ENCODE measurements around the gene STRN. TPM values are rescaled to one million over a fixed set of nuclear protein-coding genes. Genes with fewer than 3 reads are reported as not detected.

Gene STRN, protein sequence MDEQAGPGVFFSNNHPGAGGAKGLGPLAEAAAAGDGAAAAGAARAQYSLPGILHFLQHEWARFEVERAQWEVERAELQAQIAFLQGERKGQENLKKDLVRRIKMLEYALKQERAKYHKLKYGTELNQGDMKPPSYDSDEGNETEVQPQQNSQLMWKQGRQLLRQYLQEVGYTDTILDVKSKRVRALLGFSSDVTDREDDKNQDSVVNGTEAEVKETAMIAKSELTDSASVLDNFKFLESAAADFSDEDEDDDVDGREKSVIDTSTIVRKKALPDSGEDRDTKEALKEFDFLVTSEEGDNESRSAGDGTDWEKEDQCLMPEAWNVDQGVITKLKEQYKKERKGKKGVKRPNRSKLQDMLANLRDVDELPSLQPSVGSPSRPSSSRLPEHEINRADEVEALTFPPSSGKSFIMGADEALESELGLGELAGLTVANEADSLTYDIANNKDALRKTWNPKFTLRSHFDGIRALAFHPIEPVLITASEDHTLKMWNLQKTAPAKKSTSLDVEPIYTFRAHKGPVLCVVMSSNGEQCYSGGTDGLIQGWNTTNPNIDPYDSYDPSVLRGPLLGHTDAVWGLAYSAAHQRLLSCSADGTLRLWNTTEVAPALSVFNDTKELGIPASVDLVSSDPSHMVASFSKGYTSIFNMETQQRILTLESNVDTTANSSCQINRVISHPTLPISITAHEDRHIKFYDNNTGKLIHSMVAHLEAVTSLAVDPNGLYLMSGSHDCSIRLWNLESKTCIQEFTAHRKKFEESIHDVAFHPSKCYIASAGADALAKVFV
- total RNA-seq, result 10 to 100 TPM; 29.2 to 34.5 TPM

DNA sequence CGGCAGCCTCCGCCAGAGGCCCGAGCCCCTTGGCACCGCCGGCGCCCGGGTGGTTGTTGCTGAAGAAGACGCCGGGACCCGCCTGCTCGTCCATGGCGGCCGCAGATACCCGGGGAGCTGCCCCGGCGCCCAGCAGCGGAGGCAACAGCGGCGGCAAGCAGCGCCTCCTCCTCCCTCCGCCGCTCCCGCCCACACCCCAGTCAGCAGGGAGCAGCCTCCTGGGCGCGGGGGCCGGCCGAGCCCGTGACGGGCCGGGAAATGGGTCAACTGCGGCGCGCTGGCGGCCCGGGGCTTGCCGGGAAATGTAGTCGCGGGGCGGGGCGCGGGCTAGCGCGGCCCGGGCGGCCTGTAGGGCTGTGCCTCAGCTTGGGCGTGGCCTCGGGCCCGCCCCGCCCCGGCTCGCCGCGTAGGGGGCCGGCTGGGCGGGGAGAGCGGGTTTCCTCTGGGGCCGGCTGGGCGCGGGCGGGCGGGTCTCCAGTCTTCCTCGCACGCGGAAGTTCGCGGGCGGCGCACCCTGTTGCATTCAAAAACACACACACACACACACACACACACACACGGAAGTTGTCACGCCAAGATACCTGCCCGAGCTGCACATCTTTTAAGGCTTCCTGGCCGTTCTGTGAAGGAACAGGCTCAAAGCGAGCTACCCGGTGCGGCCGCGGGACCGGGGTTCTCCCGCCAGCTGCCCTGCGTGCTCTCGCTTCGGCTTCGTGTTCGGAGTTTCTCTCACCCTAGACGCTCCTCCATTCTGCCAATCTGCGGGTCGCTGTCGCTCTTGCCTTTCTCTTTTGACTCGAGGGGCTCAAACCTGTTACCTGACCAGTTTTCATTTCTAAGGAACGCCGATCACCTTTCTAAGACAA is at the start of gene STRN:
Gene STRN, minus strand, starts transcription at position 167 of the 866 bp plus-strand sequence. Its CDS starts 73 bp downstream, at position 94.
- H3K4me1 ChIP-seq, result peaks cover 0 to 34% of the 10 kb centered on the region in 2 donors

DNA sequence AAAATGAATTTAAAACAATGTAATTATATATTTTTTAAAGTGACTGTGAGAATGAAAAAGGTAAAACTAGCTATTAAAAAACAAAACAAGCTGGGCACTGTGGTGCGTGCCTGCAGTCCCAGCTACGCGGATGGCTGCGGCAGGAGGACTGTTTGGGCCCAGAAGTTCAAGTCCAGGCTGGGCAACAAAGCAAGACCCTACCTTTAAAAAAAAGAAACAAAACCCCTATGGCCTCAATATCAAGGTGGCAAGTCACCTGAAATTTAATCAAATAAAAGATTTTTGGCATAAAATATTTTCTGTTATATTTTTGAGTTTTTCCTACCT is 46.9 kb upstream of the STRN start:
- H3K36me3 ChIP-seq, result peaks cover 33% of the 10 kb centered on the region
- TF ChIP-seq, protein P1, sequence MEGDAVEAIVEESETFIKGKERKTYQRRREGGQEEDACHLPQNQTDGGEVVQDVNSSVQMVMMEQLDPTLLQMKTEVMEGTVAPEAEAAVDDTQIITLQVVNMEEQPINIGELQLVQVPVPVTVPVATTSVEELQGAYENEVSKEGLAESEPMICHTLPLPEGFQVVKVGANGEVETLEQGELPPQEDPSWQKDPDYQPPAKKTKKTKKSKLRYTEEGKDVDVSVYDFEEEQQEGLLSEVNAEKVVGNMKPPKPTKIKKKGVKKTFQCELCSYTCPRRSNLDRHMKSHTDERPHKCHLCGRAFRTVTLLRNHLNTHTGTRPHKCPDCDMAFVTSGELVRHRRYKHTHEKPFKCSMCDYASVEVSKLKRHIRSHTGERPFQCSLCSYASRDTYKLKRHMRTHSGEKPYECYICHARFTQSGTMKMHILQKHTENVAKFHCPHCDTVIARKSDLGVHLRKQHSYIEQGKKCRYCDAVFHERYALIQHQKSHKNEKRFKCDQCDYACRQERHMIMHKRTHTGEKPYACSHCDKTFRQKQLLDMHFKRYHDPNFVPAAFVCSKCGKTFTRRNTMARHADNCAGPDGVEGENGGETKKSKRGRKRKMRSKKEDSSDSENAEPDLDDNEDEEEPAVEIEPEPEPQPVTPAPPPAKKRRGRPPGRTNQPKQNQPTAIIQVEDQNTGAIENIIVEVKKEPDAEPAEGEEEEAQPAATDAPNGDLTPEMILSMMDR (IDR thresholded peaks at IDR 0.05), result no peak
- no peak for DNase-seq (ENCODE audit: low spot score)
- no peaks in the 10 kb centered on the region for H3K9me3 ChIP-seq
- no peaks in the 10 kb centered on the region for H3K27me3 ChIP-seq
- peaks cover 0 to 3% of the 10 kb centered on the region in 2 donors for H3K4me1 ChIP-seq
- H3K27ac ChIP-seq, result peak overlapping the region in 1 of 2 donors; percentile 92
- no peak overlapping the region for H3K4me3 ChIP-seq

More for the DNA sequence above, at the start of gene STRN:
- TF ChIP-seq, protein P1 (IDR thresholded peaks at IDR 0.05), result no peak
- H3K4me3 ChIP-seq, result peak within 1 kb of the TSS; percentile 87 to 88
- H3K36me3 ChIP-seq, result no peaks in the 10 kb centered on the region
- H3K27me3 ChIP-seq, result no peaks in the 10 kb centered on the region
- DNase-seq (ENCODE audit: low spot score), result peak; percentile 95
- peak within 1 kb of the TSS; percentile 90 to 91 for H3K27ac ChIP-seq
- no peaks in the 10 kb centered on the region for H3K9me3 ChIP-seq

GRCh38 chr2:37011130-37011529 is 44.8 kb upstream of the STRN start:
- TF ChIP-seq, protein P1 (IDR thresholded peaks at IDR 0.05), result no peak
- Histone ChIP-seq H3K36me3 (peaks cover 37% of the 10 kb centered on the region), H3K9me3 (no peaks in the 10 kb centered on the region)

DNA sequence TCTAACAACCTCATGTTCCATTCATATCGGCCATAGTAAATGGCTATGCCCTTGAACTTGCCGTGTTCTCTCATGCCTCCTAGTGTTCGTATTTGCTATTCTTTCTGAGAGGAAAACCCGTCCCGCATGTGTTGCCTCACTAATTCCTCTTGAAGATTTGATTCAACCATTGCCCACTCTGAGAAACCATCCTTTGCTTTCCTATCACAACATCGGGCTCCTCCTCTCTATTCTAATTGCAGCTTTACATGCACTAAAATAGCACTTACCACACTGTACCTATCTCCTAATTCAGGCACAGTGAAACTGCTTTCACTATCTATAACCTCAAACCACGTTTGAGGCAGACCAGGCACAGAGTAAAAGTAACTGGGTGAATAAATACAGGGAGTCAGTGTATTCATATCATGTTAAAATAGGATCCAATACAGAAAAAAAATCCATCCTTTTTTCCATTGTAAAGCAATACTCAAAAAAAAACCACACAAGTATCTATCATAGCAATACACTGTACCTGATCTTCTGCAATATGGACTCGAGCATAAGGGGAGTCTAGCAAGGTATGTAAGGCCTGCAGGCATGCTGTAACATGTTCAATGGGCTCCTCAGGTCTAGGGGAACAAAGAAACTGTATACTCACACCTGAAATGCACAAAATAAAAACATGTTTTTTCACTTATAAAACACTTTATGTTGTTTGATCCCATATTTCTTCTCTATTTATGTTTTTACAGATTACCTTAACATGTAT is 39.0 kb upstream of the STRN start:
- TF ChIP-seq, protein P1 (IDR thresholded peaks at IDR 0.05), result peak; percentile 40 to 59
- H3K36me3 ChIP-seq, result peaks cover 55% of the 10 kb centered on the region
- no peaks in the 10 kb centered on the region for H3K9me3 ChIP-seq

More at GRCh38 chr2:37011130-37011529, 44.8 kb upstream of the STRN start:
- no peak for DNase-seq (ENCODE audit: low spot score)
- Histone ChIP-seq H3K27ac (peak overlapping the region in 1 of 2 donors; percentile 20), H3K4me1 (peaks cover 0 to 3% of the 10 kb centered on the region in 2 donors), H3K27me3 (no peaks in the 10 kb centered on the region), H3K4me3 (no peak overlapping the region)

More for the DNA sequence above, 39.0 kb upstream of the STRN start:
- DNase-seq (ENCODE audit: low spot score), result no peak
- peak overlapping the region; percentile 28 to 46 for H3K27ac ChIP-seq
- H3K27me3 ChIP-seq, result no peaks in the 10 kb centered on the region
- no peak overlapping the region for H3K4me3 ChIP-seq
- no peaks in the 10 kb centered on the region for H3K4me1 ChIP-seq

All from right atrium auricular region (tissue), 2 donors.